HCT116 (cell line): Measurements from ENCODE around the gene CLEC14A. TPM values are rescaled to one million over a fixed set of nuclear protein-coding genes. Genes with fewer than 3 reads are reported as not detected.

ENCODE experiments used
- ATAC-seq: fragments of 200-7000 bp; cut with Tn5 transposase; 2 replicates; pipeline ENCODE4 v1.9.1; 2020; ENCODE audit warnings: mild to moderate bottlenecking, moderate library complexity
- BruUV-seq: library from RNA; stranded (reverse); fragments of 400-500 nt; replicated peaks from 2 replicates; lab custom pipeline; 2021; lab: Mats Ljungman, UMichigan
- CTCF ChIA-PET: fragments of 300-600 bp; sonication (Branson Sonifier 250); formaldehyde crosslinking; loops from one replicate; lab custom pipeline; 2021; ENCODE audit warnings: antibody characterized with exemption; lab: Charles Lee
- POLR2A ChIA-PET: fragments of 300-600, 350-600 bp; sonication (Branson Sonifier 250); formaldehyde crosslinking; loops from one replicate; lab custom pipeline; 2021; ENCODE audit warnings: antibody characterized with exemption; lab: Charles Lee
- RAD21 ChIA-PET, 2 experiments: fragments of 300-600 bp; sonication (Branson Sonifier 250); formaldehyde crosslinking; loops; one replicate each; lab custom pipeline; 2023; ENCODE audit warnings: low total read pairs in 2 of 2; ENCODE audit not compliant: uncharacterized antibody in 2 of 2, unreplicated experiment in 2 of 2, low non-redundant PET in 1 of 2; lab: Charles Lee
- DNase-seq: peaks from one replicate; pipeline ENCODE4 v3.0.0-alpha.2; 2010; ENCODE audit warnings: low read depth, low spot score
- H2AFZ ChIP-seq: fragments of 200-600 bp; shearing (Covaris generic), sonication (generic); 2 replicates; pipeline ENCODE4 v1.6.1; 2017; ENCODE audit warnings: low read depth, mixed run types, mixed read lengths, antibody characterized with exemption, low read length; ENCODE audit not compliant: poor library complexity, severe bottlenecking
- H3K27ac ChIP-seq: 2 replicates; pipeline ENCODE4 v1.5.1; 2012; ENCODE audit warnings: low read depth, low read length
- H3K27me3 ChIP-seq: fragments of 200-600 bp; sonication (generic); 2 replicates; pipeline ENCODE4 v1.6.1; 2016; ENCODE audit warnings: mixed run types, low read length, mixed read lengths; ENCODE audit not compliant: insufficient read depth
- H3K36me3 ChIP-seq, 2 experiments: fragments of 200-500 bp in 1 of 2; fragments of 200-600 bp in 1 of 2; sonication (Bioruptor generic) in 1 of 2; sonication (generic) in 1 of 2; 2 replicates each; pipeline versions ENCODE4 v1.5.1 to v1.6.1; 2014 to 2016; ENCODE audit warnings: low read length in 2 of 2, inconsistent platforms in 1 of 2, mixed read lengths in 1 of 2, mixed run types in 1 of 2; ENCODE audit not compliant: insufficient read depth in 2 of 2, control insufficient read depth in 1 of 2
- H3K4me1 ChIP-seq, 2 experiments: fragments of 200-600 bp in 1 of 2; sonication (generic) in 1 of 2; 2 replicates each; pipeline versions ENCODE4 v1.5.1 to v1.6.1; 2012 to 2017; ENCODE audit warnings: low read length in 2 of 2, inconsistent platforms in 1 of 2, mild to moderate bottlenecking in 1 of 2, mixed read lengths in 1 of 2, mixed run types in 1 of 2, moderate library complexity in 1 of 2; ENCODE audit not compliant: insufficient read depth in 2 of 2, control insufficient read depth in 1 of 2
- H3K4me2 ChIP-seq: fragments of 200-600 bp; sonication (generic); 2 replicates; pipeline ENCODE4 v1.6.1; 2017; ENCODE audit warnings: mixed run types, low read length, mixed read lengths
- H3K4me3 ChIP-seq, 2 experiments: fragments of 200-600 bp in 1 of 2; sonication (generic) in 1 of 2; replicated peaks in 1 of 2; 2 replicates each; pipeline ENCODE4 v1.5.1; 2011 to 2016; ENCODE audit warnings: low read length in 2 of 2, control low read depth in 1 of 2, low read depth in 1 of 2, mild to moderate bottlenecking in 1 of 2, mixed read lengths in 1 of 2, mixed run types in 1 of 2
- H3K79me2 ChIP-seq: fragments of 200-600 bp; sonication (generic); 2 replicates; pipeline ENCODE4 v1.6.1; 2017; ENCODE audit warnings: mild to moderate bottlenecking, mixed run types, low read length, moderate library complexity, mixed read lengths; ENCODE audit not compliant: insufficient read depth
- H3K9ac ChIP-seq: fragments of 200-600 bp; sonication (generic); 2 replicates; pipeline ENCODE4 v1.6.1; 2016; ENCODE audit warnings: low read length, mixed read lengths
- H3K9me2 ChIP-seq: fragments of 200-600 bp; sonication (generic), shearing (Covaris generic); 2 replicates; pipeline ENCODE4 v1.6.1; 2017; ENCODE audit warnings: mixed run types, mild to moderate bottlenecking, moderate library complexity; ENCODE audit not compliant: insufficient read depth
- H3K9me3 ChIP-seq, 2 experiments: fragments of 200-500 bp in 1 of 2; fragments of 200-600 bp in 1 of 2; sonication (Bioruptor generic) in 1 of 2; sonication (generic) in 1 of 2; 2 replicates each; pipeline ENCODE4 v1.6.1; 2014 to 2017; ENCODE audit warnings: low read length in 2 of 2, mixed read lengths in 2 of 2, inconsistent platforms in 1 of 2, low read depth in 1 of 2, mild to moderate bottlenecking in 1 of 2, mixed run types in 1 of 2, moderate library complexity in 1 of 2; ENCODE audit not compliant: control insufficient read depth in 1 of 2, insufficient read depth in 1 of 2
- H4K20me1 ChIP-seq: fragments of 200-600 bp; sonication (generic), shearing (Covaris generic); 2 replicates; pipeline ENCODE4 v1.6.1; 2017; ENCODE audit warnings: mixed run types, mild to moderate bottlenecking, moderate library complexity; ENCODE audit not compliant: insufficient read depth
- CBX3 ChIP-seq: IDR thresholded peaks from 2 replicates; pipeline ENCODE4 v1.6.1; 2012; ENCODE audit warnings: low read depth
- EZH2phosphoT487 ChIP-seq: fragments of 200-600 bp; IDR thresholded peaks from 2 replicates; pipeline ENCODE4 v1.6.1; 2018; ENCODE audit warnings: antibody characterized with exemption, borderline replicate concordance
- MAX ChIP-seq: IDR thresholded peaks from 2 replicates; pipeline ENCODE4 v1.6.1; 2012
- POLR2AphosphoS5 ChIP-seq: IDR thresholded peaks from 2 replicates; pipeline ENCODE4 v1.6.1; 2011; ENCODE audit warnings: mild to moderate bottlenecking, low read depth, low read length, moderate library complexity
- ZFX ChIP-seq: fragments of 450-650 bp; IDR thresholded peaks from 2 replicates; pipeline ENCODE4 v1.6.1; 2017
- intact Hi-C: fragments of 100-400 bp; cut with micrococcal nuclease; formaldehyde crosslinking; loops from 2 replicates; pipeline ENCODE4 v1.10.0; 2022
- total RNA-seq: library from RNA; stranded (reverse); gene quantifications from one replicate; pipeline ENCODE4 v1.2.1, GENCODE V29; 2021; ENCODE audit not compliant: unreplicated experiment

Gene CLEC14A
- total RNA-seq, 1 experiment from 2014 or later, result 0.10 TPM

GRCh38 chr14:38204719-38205115 lies 51.2 kb downstream of the CLEC14A start:
- ChIA-PET CTCF (no interaction called here), RAD21 (no interaction called here), POLR2A (no interaction called here)
- Histone ChIP-seq H3K27me3 (no peaks in the 10 kb centered on the region), H3K4me3 (no peak overlapping the region), H3K9ac (no peak overlapping the region), H3K9me3 (no peaks in the 10 kb centered on the region), H3K27ac (no peak overlapping the region), H3K36me3 (no peaks in the 10 kb centered on the region), H3K79me2 (no peaks in the 10 kb centered on the region), H3K9me2 (no peaks in the 10 kb centered on the region), H3K4me1 (no peaks in the 10 kb centered on the region), H3K4me2 (no peak overlapping the region), H2AFZ (no peak overlapping the region), H4K20me1 (no peaks in the 10 kb centered on the region)
- no peak for ATAC-seq
- intact Hi-C loops, result no loop called here
- no TSS peak for BruUV-seq
- TF ChIP-seq CBX3 (no peak), POLR2AphosphoS5 (no peak), MAX (no peak), EZH2phosphoT487 (no peak), ZFX (no peak)
- no peak for DNase-seq

Other genes starting within 250 kb of the CLEC14A start
- gene SSTR1, start 48.2 kb downstream of the CLEC14A start, total RNA-seq, result not detected